ENCODE results near the gene FOXO3. TPM values are rescaled to one million over a fixed set of nuclear protein-coding genes. Genes with fewer than 3 reads are reported as not detected.

The FOXO3 gene
- total and polyA plus RNA-seq, 9 donors: 33.4 to 94.8 (median 70.0) TPM

DNA sequence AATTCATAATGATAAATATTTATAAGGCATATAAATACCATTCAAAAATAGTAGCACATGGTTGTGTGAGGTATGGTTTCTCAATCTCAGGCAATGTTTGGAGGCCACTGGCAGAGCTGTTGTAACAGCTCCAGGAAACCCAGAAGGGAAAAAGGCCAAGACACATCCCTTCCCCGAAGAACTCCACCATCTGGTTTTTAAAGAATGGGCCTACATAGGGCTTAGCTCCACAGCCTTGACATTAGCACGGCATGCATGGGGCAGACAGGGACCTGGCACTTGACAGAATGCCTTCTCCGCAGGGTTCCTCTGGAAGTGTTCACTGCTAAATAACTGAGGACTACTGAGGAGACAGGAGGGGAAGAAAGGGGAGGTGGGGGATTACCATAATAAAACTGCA is 16.1 kb upstream of the FOXO3 start:
- H3K36me3 ChIP-seq: no peaks in the 10 kb centered on the region
- no peak overlapping the region for H3K27ac ChIP-seq
- no peak overlapping the region for H3K4me3 ChIP-seq
- DNase-seq: no peak
- WGBS, 3 donors: 42 to 56% (median 50%) methylated on average over 3 of the region's 3 CpGs
- H3K27me3 ChIP-seq: no peaks in the 10 kb centered on the region
- TF ChIP-seq, protein P1, sequence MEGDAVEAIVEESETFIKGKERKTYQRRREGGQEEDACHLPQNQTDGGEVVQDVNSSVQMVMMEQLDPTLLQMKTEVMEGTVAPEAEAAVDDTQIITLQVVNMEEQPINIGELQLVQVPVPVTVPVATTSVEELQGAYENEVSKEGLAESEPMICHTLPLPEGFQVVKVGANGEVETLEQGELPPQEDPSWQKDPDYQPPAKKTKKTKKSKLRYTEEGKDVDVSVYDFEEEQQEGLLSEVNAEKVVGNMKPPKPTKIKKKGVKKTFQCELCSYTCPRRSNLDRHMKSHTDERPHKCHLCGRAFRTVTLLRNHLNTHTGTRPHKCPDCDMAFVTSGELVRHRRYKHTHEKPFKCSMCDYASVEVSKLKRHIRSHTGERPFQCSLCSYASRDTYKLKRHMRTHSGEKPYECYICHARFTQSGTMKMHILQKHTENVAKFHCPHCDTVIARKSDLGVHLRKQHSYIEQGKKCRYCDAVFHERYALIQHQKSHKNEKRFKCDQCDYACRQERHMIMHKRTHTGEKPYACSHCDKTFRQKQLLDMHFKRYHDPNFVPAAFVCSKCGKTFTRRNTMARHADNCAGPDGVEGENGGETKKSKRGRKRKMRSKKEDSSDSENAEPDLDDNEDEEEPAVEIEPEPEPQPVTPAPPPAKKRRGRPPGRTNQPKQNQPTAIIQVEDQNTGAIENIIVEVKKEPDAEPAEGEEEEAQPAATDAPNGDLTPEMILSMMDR (IDR thresholded peaks at IDR 0.05): no peak
- TF ChIP-seq EP300 (IDR thresholded peaks at IDR 0.05) (no peak), POLR2A (IDR thresholded peaks at IDR 0.05) (no peak)
- no peaks in the 10 kb centered on the region for H3K9me3 ChIP-seq
- intact Hi-C loops (cut with DNase I): loop anchor here (5.0 to 10.0 kb wide), 7 partner anchors 238 to 528 kb away; no protein-coding TSS in a partner anchor
- H3K4me1 ChIP-seq (ENCODE audit: insufficient read depth): no peaks in the 10 kb centered on the region

DNA sequence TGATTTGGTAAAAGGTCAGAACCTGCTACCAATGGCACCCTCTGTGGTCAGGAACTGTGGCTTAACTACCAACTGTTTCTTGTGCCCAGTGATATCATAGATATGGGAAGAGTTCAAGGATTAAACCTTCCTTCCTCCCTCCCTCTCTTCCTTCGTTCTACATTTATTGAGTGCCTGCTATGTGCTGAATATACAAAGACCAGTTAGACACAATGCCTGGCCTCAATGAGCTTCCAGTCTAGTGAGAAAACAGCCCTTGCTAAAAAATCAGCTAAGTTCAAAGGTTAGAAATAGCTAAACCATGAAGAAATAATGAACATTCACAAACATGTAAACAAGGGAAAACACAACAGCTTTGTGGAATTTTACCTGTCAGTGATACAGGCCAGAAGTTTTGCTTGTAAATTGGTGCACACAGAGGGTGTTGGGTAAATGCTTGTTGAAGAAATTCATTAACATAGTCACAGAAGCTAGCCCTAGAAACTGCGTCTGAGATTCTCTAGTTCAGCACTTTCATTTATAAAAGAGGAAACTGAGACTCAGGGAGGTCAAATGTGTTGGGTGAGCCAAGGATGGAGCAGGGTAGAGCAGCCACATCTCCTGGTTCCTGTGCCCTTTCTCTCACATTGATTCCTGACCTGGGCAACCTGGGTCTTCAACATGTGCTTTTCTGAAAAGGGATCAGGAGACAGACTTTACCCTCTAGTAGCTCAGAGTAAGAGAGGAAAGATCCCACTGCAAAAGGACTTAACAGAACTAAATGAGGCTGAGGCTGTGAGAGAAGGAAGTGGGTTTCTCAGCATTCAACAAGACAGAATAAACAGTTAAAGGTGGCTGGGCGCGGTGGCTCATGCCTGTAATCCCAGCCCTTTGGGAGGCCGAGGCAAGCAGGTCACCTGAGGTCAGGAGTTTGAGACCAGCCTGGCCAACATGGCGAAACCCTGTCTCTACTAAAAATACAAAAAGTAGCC is 14.4 kb upstream of the FOXO3 start:
- H3K27me3 ChIP-seq: no peaks in the 10 kb centered on the region
- H3K36me3 ChIP-seq: no peaks in the 10 kb centered on the region
- WGBS, 3 donors: 84 to 89% (median 87%) methylated on average over 6 of the region's 6 CpGs
- intact Hi-C loops (cut with DNase I): loop anchor here in 3 of 4 donors (10.0 kb wide), 3 partner anchors 238 to 518 kb away; no protein-coding TSS in a partner anchor
- no peak for TF ChIP-seq POLR2A (IDR thresholded peaks at IDR 0.05)
- H3K4me3 ChIP-seq: no peak overlapping the region
- H3K9me3 ChIP-seq: no peaks in the 10 kb centered on the region
- H3K27ac ChIP-seq: no peak overlapping the region
- no peaks in the 10 kb centered on the region for H3K4me1 ChIP-seq (ENCODE audit: insufficient read depth)
- DNase-seq: no peak

DNA sequence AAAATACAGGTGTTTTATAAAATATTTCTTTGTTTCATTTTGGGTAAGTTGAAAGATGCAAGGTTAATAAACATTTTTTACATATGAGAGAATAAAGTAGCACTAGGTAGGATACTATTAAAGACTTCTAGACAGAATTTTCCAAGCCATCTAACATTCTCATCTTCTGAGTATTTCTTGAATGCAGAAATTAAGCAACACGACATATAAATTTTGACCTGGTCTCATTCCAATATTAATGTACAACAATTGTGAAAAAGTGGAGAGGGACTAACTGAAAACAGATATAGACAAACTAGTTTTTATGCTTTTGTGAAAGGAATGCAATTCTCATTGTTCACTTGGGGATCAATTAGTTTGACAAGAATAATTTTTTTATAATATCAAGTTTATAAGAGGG is 11.5 kb upstream of the FOXO3 start:
- no peak for DNase-seq
- 82 to 96% (median 88%) methylated on average over 1 of the region's 1 CpG for WGBS, 3 donors
- Histone ChIP-seq H3K27me3 (no peaks in the 10 kb centered on the region), H3K36me3 (no peaks in the 10 kb centered on the region), H3K4me1 (ENCODE audit: insufficient read depth) (peaks cover 3% of the 10 kb centered on the region), H3K4me3 (no peak overlapping the region), H3K27ac (no peak overlapping the region), H3K9me3 (no peaks in the 10 kb centered on the region)
- no peak for TF ChIP-seq EP300 (IDR thresholded peaks at IDR 0.05)
- TF ChIP-seq POLR2A (IDR thresholded peaks at IDR 0.05): no peak
- TF ChIP-seq, protein P1 (IDR thresholded peaks at IDR 0.05): no peak
- intact Hi-C loops (cut with DNase I): loop anchor here in 3 of 4 donors (10.0 kb wide), 3 partner anchors 236 to 516 kb away; no protein-coding TSS in a partner anchor

DNA sequence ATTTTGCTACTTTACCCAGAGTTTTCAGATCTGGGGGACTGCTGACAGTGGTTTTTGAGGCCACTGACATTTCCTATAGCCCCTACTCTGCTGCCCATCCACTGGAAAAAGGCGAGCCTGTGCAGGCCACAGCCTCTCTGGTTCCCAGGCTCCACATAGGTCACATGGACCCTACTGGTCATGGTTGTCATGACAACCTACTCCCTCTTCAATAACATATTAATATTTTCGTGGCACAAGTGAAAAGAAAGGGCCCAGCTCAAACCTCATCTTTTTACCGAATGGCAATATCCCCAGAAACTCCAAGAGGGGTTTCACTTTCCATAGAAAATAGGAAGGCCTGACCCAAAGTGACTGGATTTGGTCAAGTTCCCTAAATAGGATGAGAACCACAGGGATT is 11.0 kb upstream of the FOXO3 start:
- intact Hi-C loops (cut with DNase I): loop anchor here in 3 of 4 donors (10.0 kb wide), 3 partner anchors 235 to 515 kb away; no protein-coding TSS in a partner anchor
- no peak for TF ChIP-seq EP300 (IDR thresholded peaks at IDR 0.05)
- TF ChIP-seq POLR2A (IDR thresholded peaks at IDR 0.05): no peak
- TF ChIP-seq, protein P1 (IDR thresholded peaks at IDR 0.05): no peak

More for the DNA sequence above, 11.0 kb upstream of the FOXO3 start:
- Histone ChIP-seq H3K27ac (no peak overlapping the region), H3K27me3 (no peaks in the 10 kb centered on the region), H3K4me3 (no peak overlapping the region), H3K36me3 (no peaks in the 10 kb centered on the region), H3K9me3 (no peaks in the 10 kb centered on the region), H3K4me1 (ENCODE audit: insufficient read depth) (peaks cover 3% of the 10 kb centered on the region)
- no peak for DNase-seq
- WGBS, 3 donors: 51 to 68% (median 56%) methylated on average over 3 of the region's 3 CpGs
